Heart left ventricle (tissue), 16 donors: ENCODE results near the gene KRT39. TPM values are rescaled to one million over a fixed set of nuclear protein-coding genes. Genes with fewer than 3 reads are reported as not detected.

ENCODE experiments used
- ATAC-seq, 4 donors: fragments of 200-7000 bp; cut with Tn5 transposase; one replicate each; pipeline ENCODE4 v1.9.1; 2020 to 2022; ENCODE audit warnings: moderate library complexity in 4 of 4, mild to moderate bottlenecking in 3 of 4, moderate number of reproducible peaks in 1 of 4
- DNase-seq, 5 donors: peaks; one replicate each; pipeline ENCODE4 v3.0.0-alpha.2; 2020
- H3K27ac ChIP-seq, 12 donors: fragments of 200-600 bp; sonication (generic) in 4 of 12; one replicate each; pipeline versions ENCODE4 v1.5.0 to v1.8.0; 2016 to 2022; ENCODE audit warnings: mild to moderate bottlenecking in 2 of 12
- H3K27me3 ChIP-seq, 9 donors: fragments of 200-600 bp; sonication (generic) in 2 of 9; one replicate each; pipeline versions ENCODE4 v1.5.1 to v1.8.0; 2016 to 2022; ENCODE audit warnings: mild to moderate bottlenecking in 3 of 9
- H3K36me3 ChIP-seq, 9 donors: fragments of 200-600 bp; sonication (generic) in 2 of 9; one replicate each; pipeline versions ENCODE4 v1.5.0 to v1.8.0; 2018 to 2022; ENCODE audit warnings: mild to moderate bottlenecking in 2 of 9
- H3K4me1 ChIP-seq, 12 donors: fragments of 200-600 bp; sonication (generic) in 4 of 12; one replicate each; pipeline versions ENCODE4 v1.5.0 to v1.8.0; 2016 to 2022; ENCODE audit warnings: mild to moderate bottlenecking in 3 of 12
- H3K4me3 ChIP-seq, 12 donors: fragments of 200-600 bp; sonication (generic) in 4 of 12; one replicate each; pipeline versions ENCODE4 v1.5.0 to v1.8.0; 2017 to 2022; ENCODE audit warnings: mild to moderate bottlenecking in 9 of 12, moderate library complexity in 4 of 12
- H3K9me3 ChIP-seq, 12 donors: fragments of 200-600 bp; sonication (generic) in 4 of 12; one replicate each; pipeline versions ENCODE4 v1.5.0 to v1.8.0; 2016 to 2022; ENCODE audit warnings: mild to moderate bottlenecking in 1 of 12
- CTCF ChIP-seq, 12 donors: fragments of 200-600 bp; sonication (generic) in 4 of 12; IDR thresholded peaks; one replicate each; pipeline versions ENCODE4 v1.5.0 to v1.8.0; 2018 to 2022; ENCODE audit warnings: antibody characterized with exemption in 12 of 12, mild to moderate bottlenecking in 5 of 12
- POLR2A ChIP-seq, 2 donors: fragments of 450-650 bp; IDR thresholded peaks; one replicate each; pipeline ENCODE4 v1.6.1; 2017; ENCODE audit warnings: antibody characterized with exemption in 2 of 2, mild to moderate bottlenecking in 2 of 2, moderate library complexity in 2 of 2
- WGBS, 4 donors: extraction: QIAGEN DNeasy Blood & Tissue Kit in 2 of 4; methylation state at CpG; one replicate each; pipeline versions ENCODE4 v1.1.5 to v1.1.7; 2013 to 2018; 5-methylcytosine and 5-hydroxymethylcytosine counted together
- intact Hi-C, 10 donors: fragments of 100-400 bp; cut with DNase I; formaldehyde crosslinking; loops; one replicate each; pipeline versions ENCODE4 v1.11.1 to v1.14.2; 2022
- polyA plus RNA-seq, 2 donors: library from polyadenylated mRNA; stranded (reverse); fragments of 200-250 nt; gene quantifications; one replicate each; pipeline ENCODE4 v1.2.3, GENCODE V29; 2013
- total RNA-seq, 9 donors: library from RNA; depleted of rRNA in 2 of 9; stranded (reverse); fragments of >200 nt in 2 of 9; fragmentation: NEBNext Ultra II Directional in 3 of 9; extraction: Animal tissue kit (Norgen Biotek cat#: 25700) in 3 of 9; gene quantifications; one replicate each; pipeline versions ENCODE4 v1.1.0 to v1.2.4, GENCODE V29; 2016 to 2023
- donor health status: ischemic (EF 13 %, LVEDD 7.1; RV severe dilation, severe dysfunction).
- donor health status: healthy with polysubstance abuse.
- donor health status: DM: no; HTN: yes; CAD: no.
- donor health status: DM: no; HTN: no; CAD: no.
- donor health status: ischemic (EF 25% LVEDD 6.9; RV normal size, moderate dysfunction).
- donor health status: ischemic (EF 25% LVEDD 5.7; RV mildly dilated, moderate dysfunction).
- donor health status: healthy.
- donor health status: DM: yes; HTN: yes; CAD: no.
- donor health status: ischemic (EF 35%, LVEDD 5.7; RV mildly dilated, moderate dysfunction).
- donor health status: nonischemic (EF 11% LVEDD 7.7; RV severe dilation, severe dysfunction).
- donor health status: DM: yes; HTN: yes; CAD: no.
- donor health status: PGD.
- donor health status: ischemic (EF 29% LVEDD 5.4; RV normal size, mild dysfunction).
- donor health status: nonischemic (EF 23%, LVEDD 6.1; RV moderate dilation, normal function).

KRT39 gene
- total and polyA plus RNA-seq, 11 donors: not detected

- TF ChIP-seq CTCF (IDR thresholded peaks at IDR 0.05) (no peak), POLR2A (IDR thresholded peaks at IDR 0.05) (no peak)
- peaks cover 0 to 11% (median 0%) of the 10 kb centered on the region in 9 donors for H3K27me3 ChIP-seq
- intact Hi-C loops: no loop called here
- ATAC-seq (no peak), DNase-seq (no peak)
- no peaks in the 10 kb centered on the region for H3K9me3 ChIP-seq
- no peak overlapping the region for H3K27ac ChIP-seq
- no peak overlapping the region for H3K4me3 ChIP-seq
- no peaks in the 10 kb centered on the region for H3K4me1 ChIP-seq
- no peaks in the 10 kb centered on the region for H3K36me3 ChIP-seq
- 66 to 75% (median 71%) methylated on average over 5 of the region's 5 CpGs for WGBS, 4 donors
Observed at GRCh38 chr17:40936976-40937375, 29.8 kb downstream of the KRT39 start.

GRCh38 chr17:40936437-40936971 lies 30.2 kb downstream of the KRT39 start:
- TF ChIP-seq CTCF (IDR thresholded peaks at IDR 0.05): no peak
- no peak for TF ChIP-seq POLR2A (IDR thresholded peaks at IDR 0.05)
- H3K27me3 ChIP-seq: peaks cover 0 to 11% (median 0%) of the 10 kb centered on the region in 9 donors
- ATAC-seq (no peak), DNase-seq (no peak)
- intact Hi-C loops: no loop called here
- no peaks in the 10 kb centered on the region for H3K36me3 ChIP-seq
- H3K9me3 ChIP-seq: no peaks in the 10 kb centered on the region
- no peak overlapping the region for H3K4me3 ChIP-seq
- 87 to 94% (median 89%) methylated on average over 19 of the region's 19 CpGs for WGBS, 4 donors
- H3K27ac ChIP-seq: no peak overlapping the region
- H3K4me1 ChIP-seq: no peaks in the 10 kb centered on the region

- no peak for DNase-seq
- H3K9me3 ChIP-seq: no peaks in the 10 kb centered on the region
- ATAC-seq: no peak
- no peak overlapping the region for H3K27ac ChIP-seq
- H3K27me3 ChIP-seq: peaks cover 0 to 11% (median 0%) of the 10 kb centered on the region in 9 donors
- H3K4me1 ChIP-seq: no peaks in the 10 kb centered on the region
- TF ChIP-seq POLR2A (IDR thresholded peaks at IDR 0.05) (no peak), CTCF (IDR thresholded peaks at IDR 0.05) (no peak)
- 30 to 38% (median 35%) methylated on average over 3 of the region's 3 CpGs for WGBS, 4 donors
- intact Hi-C loops: no loop called here
- no peak overlapping the region for H3K4me3 ChIP-seq
- H3K36me3 ChIP-seq: no peaks in the 10 kb centered on the region
Observed at GRCh38 chr17:40935624-40936023, 31.1 kb downstream of the KRT39 start.

GRCh38 chr17:40932608-40933007 lies 34.1 kb downstream of the KRT39 start:
- no peaks in the 10 kb centered on the region for H3K9me3 ChIP-seq
- TF ChIP-seq CTCF (IDR thresholded peaks at IDR 0.05) (no peak), POLR2A (IDR thresholded peaks at IDR 0.05) (no peak)
- ATAC-seq (no peak), DNase-seq (no peak)
- H3K27ac ChIP-seq: no peak overlapping the region
- H3K27me3 ChIP-seq: peaks cover 0 to 8% (median 0%) of the 10 kb centered on the region in 9 donors
- intact Hi-C loops: no loop called here
- WGBS, 4 donors: 60 to 91% (median 76%) methylated on average over 2 of the region's 2 CpGs
- no peaks in the 10 kb centered on the region for H3K36me3 ChIP-seq
- no peaks in the 10 kb centered on the region for H3K4me1 ChIP-seq
- H3K4me3 ChIP-seq: no peak overlapping the region
